GM23338 (cell line): ENCODE measurements around the gene MTARC2. TPM values are rescaled to one million over a fixed set of nuclear protein-coding genes. Genes with fewer than 3 reads are reported as not detected.

ENCODE experiments used
- ATAC-seq: fragments of 200-7000 bp; cut with Tn5 transposase; 3 replicates; pipeline ENCODE4 v1.9.1; 2020
- DNase-seq: peaks from one replicate; pipeline ENCODE4 v3.0.0-alpha.2; 2015; ENCODE audit warnings: low spot score
- H2AFZ ChIP-seq: fragments of 200-600 bp; sonication (generic); 2 replicates; pipeline ENCODE4 v1.8.0; 2016; ENCODE audit warnings: antibody characterized with exemption, mild to moderate bottlenecking, moderate library complexity
- H3F3A ChIP-seq: fragments of 200-600 bp; sonication (generic); replicated peaks from 2 replicates; pipeline ENCODE4 v1.8.0; 2017; ENCODE audit warnings: antibody characterized with exemption, mixed run types, low read depth
- H3K27ac ChIP-seq: fragments of 200-600 bp; sonication (generic); 2 replicates; pipeline ENCODE4 v1.6.1; 2016; ENCODE audit warnings: low read depth
- H3K27me3 ChIP-seq: fragments of 200-600 bp; sonication (generic); 2 replicates; pipeline ENCODE4 v1.8.0; 2016; ENCODE audit warnings: mild to moderate bottlenecking, mixed run types, moderate library complexity; ENCODE audit not compliant: insufficient read depth
- H3K36me3 ChIP-seq: fragments of 200-600 bp; sonication (generic); 2 replicates; pipeline ENCODE4 v1.8.0; 2016; ENCODE audit warnings: mild to moderate bottlenecking; ENCODE audit not compliant: insufficient read depth
- H3K4me1 ChIP-seq: fragments of 200-600 bp; sonication (generic); 2 replicates; pipeline ENCODE4 v1.8.0; 2016; ENCODE audit warnings: mild to moderate bottlenecking, moderate library complexity; ENCODE audit not compliant: insufficient read depth
- H3K4me2 ChIP-seq: fragments of 200-600 bp; sonication (generic); 2 replicates; pipeline ENCODE4 v1.7.1; 2017; ENCODE audit warnings: mixed run types
- H3K4me3 ChIP-seq: fragments of 200-600 bp; sonication (generic); 2 replicates; pipeline ENCODE4 v1.6.1; 2016; ENCODE audit warnings: mixed run types
- H3K79me2 ChIP-seq: fragments of 200-600 bp; sonication (generic); replicated peaks from 2 replicates; pipeline ENCODE4 v1.8.0; 2017; ENCODE audit warnings: mild to moderate bottlenecking; ENCODE audit not compliant: insufficient read depth
- H3K9me2 ChIP-seq: fragments of 200-600 bp; sonication (generic); 2 replicates; pipeline ENCODE4 v1.8.0; 2017; ENCODE audit not compliant: insufficient read depth
- H4K20me1 ChIP-seq: fragments of 200-600 bp; sonication (generic); replicated peaks from 2 replicates; pipeline ENCODE4 v1.8.0; 2017; ENCODE audit warnings: mild to moderate bottlenecking; ENCODE audit not compliant: insufficient read depth
- H3K27ac Mint-ChIP-seq: 2 replicates; pipeline ENCODE4 v1.8.0; 2020; ENCODE audit warnings: inconsistent platforms, mild to moderate bottlenecking, moderate library complexity, mixed read lengths
- H3K27me3 Mint-ChIP-seq: 3 replicates; pipeline ENCODE4 v1.8.0; 2022; ENCODE audit warnings: low read depth, mild to moderate bottlenecking, moderate library complexity, mixed read lengths, inconsistent platforms; ENCODE audit not compliant: insufficient read depth, poor library complexity
- H3K36me3 Mint-ChIP-seq: 3 replicates; pipeline ENCODE4 v1.8.0; 2021; ENCODE audit warnings: low read depth, mild to moderate bottlenecking, inconsistent platforms, moderate library complexity, mixed read lengths
- H3K4me1 Mint-ChIP-seq: 3 replicates; pipeline ENCODE4 v1.8.0; 2020; ENCODE audit warnings: mild to moderate bottlenecking, inconsistent platforms, mixed read lengths
- H3K4me3 Mint-ChIP-seq: 3 replicates; pipeline ENCODE4 v1.8.0; 2021; ENCODE audit warnings: moderate library complexity, mild to moderate bottlenecking, inconsistent platforms, mixed read lengths
- H3K9me3 Mint-ChIP-seq: 3 replicates; pipeline ENCODE4 v1.8.0; 2020; ENCODE audit warnings: moderate library complexity, mild to moderate bottlenecking, inconsistent platforms, mixed read lengths
- CREB1 ChIP-seq: fragments of 250-450 bp; sonication (Bioruptor Pico); IDR thresholded peaks from 2 replicates; pipeline ENCODE4 v1.5.0; 2020; ENCODE audit warnings: low read depth, mild to moderate bottlenecking, moderate library complexity
- ETS1 ChIP-seq: IDR thresholded peaks from 2 replicates; pipeline ENCODE4 v1.6.1; 2016; ENCODE audit warnings: antibody characterized with exemption
- EZH2 ChIP-seq: fragments of 200-600 bp; sonication (generic); IDR thresholded peaks from one replicate; pipeline ENCODE4 v1.8.0; 2017; ENCODE audit warnings: antibody characterized with exemption, mild to moderate bottlenecking, low read depth; ENCODE audit not compliant: unreplicated experiment
- EZH2phosphoT487 ChIP-seq: fragments of 200-600 bp; sonication (generic); IDR thresholded peaks from one replicate; pipeline ENCODE4 v1.8.1; 2018; ENCODE audit warnings: antibody characterized with exemption; ENCODE audit not compliant: unreplicated experiment
- JUNB ChIP-seq: IDR thresholded peaks from one replicate; pipeline ENCODE4 v1.6.1; 2016; ENCODE audit warnings: antibody characterized with exemption; ENCODE audit not compliant: unreplicated experiment
- NANOG ChIP-seq: IDR thresholded peaks from 2 replicates; pipeline ENCODE4 v1.6.1; 2016; ENCODE audit warnings: antibody characterized with exemption, borderline replicate concordance
- POLR2AphosphoS5 ChIP-seq: IDR thresholded peaks from 2 replicates; pipeline ENCODE4 v1.6.1; 2016; ENCODE audit warnings: antibody characterized with exemption, low read depth
- STAT1 ChIP-seq: IDR thresholded peaks from one replicate; pipeline ENCODE4 v1.6.1; 2016; ENCODE audit warnings: antibody characterized with exemption; ENCODE audit not compliant: unreplicated experiment
- ZNF114 ChIP-seq: fragments of 250-450 bp; sonication (Bioruptor Pico); IDR thresholded peaks from 2 replicates; pipeline ENCODE4 v1.5.0; 2020; ENCODE audit warnings: mild to moderate bottlenecking, moderate library complexity
- ZNF331 ChIP-seq: fragments of 250-450 bp; sonication (Bioruptor Pico); IDR thresholded peaks from 2 replicates; pipeline ENCODE4 v1.5.0; 2020; ENCODE audit warnings: low read depth, mild to moderate bottlenecking, moderate library complexity
- polyA plus RNA-seq: library from polyadenylated mRNA; unstranded; fragments of >200 nt; fragmentation: Nextera tagmentation; extraction: Ambion mirVana; gene quantifications from 2 replicates; pipeline ENCODE4 v1.2.1, GENCODE V29; 2016
- total RNA-seq: library from RNA; depleted of rRNA; stranded (reverse); fragments of >200 nt; shearing (Covaris generic); gene quantifications from 2 replicates; pipeline ENCODE4 v1.2.3, GENCODE V29; 2014
- TF ChIP-seq, protein P1 (sequence below), 2 experiments: fragments of 200-600 bp in 1 of 2; sonication (generic) in 1 of 2; conservative IDR thresholded peaks; 2 replicates each; pipeline versions ENCODE4 v1.5.1 to v1.6.1; 2016 to 2017; ENCODE audit warnings: antibody characterized with exemption in 2 of 2, low read depth in 2 of 2, mild to moderate bottlenecking in 2 of 2, moderate library complexity in 1 of 2
- TF ChIP-seq, protein P2 (sequence below): IDR thresholded peaks from one replicate; pipeline ENCODE4 v1.6.1; 2018; ENCODE audit warnings: antibody characterized with exemption; ENCODE audit not compliant: unreplicated experiment
- TF ChIP-seq, protein P3 (sequence below): fragments of 250-450 bp; sonication (Bioruptor Pico); IDR thresholded peaks from 2 replicates; pipeline ENCODE4 v1.5.0; 2020; ENCODE audit warnings: mild to moderate bottlenecking, moderate library complexity

Gene MTARC2
- total and polyA plus RNA-seq, 2 experiments from 2014 or later: 4.1 to 8.0 TPM

DNA sequence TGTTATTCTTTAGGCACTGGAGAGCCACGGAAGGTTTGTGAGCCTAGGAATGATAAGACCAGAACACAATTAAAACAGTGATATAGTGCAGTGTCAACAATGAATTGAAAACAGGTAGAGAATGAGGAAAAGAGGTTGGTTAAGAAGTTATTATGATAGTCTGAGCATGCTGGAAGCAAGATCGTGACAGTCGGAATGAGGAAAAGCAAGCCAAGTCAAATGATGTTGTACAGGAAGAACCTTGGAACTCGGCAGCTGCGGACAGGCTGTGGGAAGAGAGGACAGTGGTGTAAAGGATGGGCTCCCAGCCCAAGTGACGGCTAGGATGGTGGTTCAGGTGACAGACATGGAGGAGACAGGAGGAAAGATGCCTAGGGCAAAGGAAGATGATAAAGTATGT is 64.2 kb downstream of the MTARC2 start:
- no peaks in the 10 kb centered on the region; the same call in 2 of the 3 replicates for H3K9me3 Mint-ChIP-seq
- Histone ChIP-seq H3K9me2 (no peaks in the 10 kb centered on the region), H3K4me2 (no peak overlapping the region), H4K20me1 (no peaks in the 10 kb centered on the region; the same call in 1 of the 2 replicates), H3K27me3 (no peaks in the 10 kb centered on the region), H3K36me3 (peaks cover 7% of the 10 kb centered on the region), H2AFZ (no peak overlapping the region), H3F3A (no peaks in the 10 kb centered on the region), H3K4me3 (no peak overlapping the region), H3K27ac (no peak overlapping the region), H3K4me1 (0 out of 2 replicates have a peak, but pooled peaks cover 3% of the 10 kb centered on the region), H3K79me2 (no peaks in the 10 kb centered on the region)
- TF ChIP-seq JUNB: no peak
- no peak for TF ChIP-seq POLR2AphosphoS5
- no peak for TF ChIP-seq EZH2phosphoT487
- no peak for TF ChIP-seq ETS1
- TF ChIP-seq, protein P1, sequence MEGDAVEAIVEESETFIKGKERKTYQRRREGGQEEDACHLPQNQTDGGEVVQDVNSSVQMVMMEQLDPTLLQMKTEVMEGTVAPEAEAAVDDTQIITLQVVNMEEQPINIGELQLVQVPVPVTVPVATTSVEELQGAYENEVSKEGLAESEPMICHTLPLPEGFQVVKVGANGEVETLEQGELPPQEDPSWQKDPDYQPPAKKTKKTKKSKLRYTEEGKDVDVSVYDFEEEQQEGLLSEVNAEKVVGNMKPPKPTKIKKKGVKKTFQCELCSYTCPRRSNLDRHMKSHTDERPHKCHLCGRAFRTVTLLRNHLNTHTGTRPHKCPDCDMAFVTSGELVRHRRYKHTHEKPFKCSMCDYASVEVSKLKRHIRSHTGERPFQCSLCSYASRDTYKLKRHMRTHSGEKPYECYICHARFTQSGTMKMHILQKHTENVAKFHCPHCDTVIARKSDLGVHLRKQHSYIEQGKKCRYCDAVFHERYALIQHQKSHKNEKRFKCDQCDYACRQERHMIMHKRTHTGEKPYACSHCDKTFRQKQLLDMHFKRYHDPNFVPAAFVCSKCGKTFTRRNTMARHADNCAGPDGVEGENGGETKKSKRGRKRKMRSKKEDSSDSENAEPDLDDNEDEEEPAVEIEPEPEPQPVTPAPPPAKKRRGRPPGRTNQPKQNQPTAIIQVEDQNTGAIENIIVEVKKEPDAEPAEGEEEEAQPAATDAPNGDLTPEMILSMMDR (conservative IDR thresholded peaks at IDR 0.05; ENCODE audit: low read depth in 2 of 2): no peak
- no peak for TF ChIP-seq STAT1
- TF ChIP-seq NANOG: no peak
- no peak for TF ChIP-seq CREB1 (CRISPR knock-in tag)
- no peak for TF ChIP-seq ZNF114 (CRISPR knock-in tag)
- TF ChIP-seq, protein P2, sequence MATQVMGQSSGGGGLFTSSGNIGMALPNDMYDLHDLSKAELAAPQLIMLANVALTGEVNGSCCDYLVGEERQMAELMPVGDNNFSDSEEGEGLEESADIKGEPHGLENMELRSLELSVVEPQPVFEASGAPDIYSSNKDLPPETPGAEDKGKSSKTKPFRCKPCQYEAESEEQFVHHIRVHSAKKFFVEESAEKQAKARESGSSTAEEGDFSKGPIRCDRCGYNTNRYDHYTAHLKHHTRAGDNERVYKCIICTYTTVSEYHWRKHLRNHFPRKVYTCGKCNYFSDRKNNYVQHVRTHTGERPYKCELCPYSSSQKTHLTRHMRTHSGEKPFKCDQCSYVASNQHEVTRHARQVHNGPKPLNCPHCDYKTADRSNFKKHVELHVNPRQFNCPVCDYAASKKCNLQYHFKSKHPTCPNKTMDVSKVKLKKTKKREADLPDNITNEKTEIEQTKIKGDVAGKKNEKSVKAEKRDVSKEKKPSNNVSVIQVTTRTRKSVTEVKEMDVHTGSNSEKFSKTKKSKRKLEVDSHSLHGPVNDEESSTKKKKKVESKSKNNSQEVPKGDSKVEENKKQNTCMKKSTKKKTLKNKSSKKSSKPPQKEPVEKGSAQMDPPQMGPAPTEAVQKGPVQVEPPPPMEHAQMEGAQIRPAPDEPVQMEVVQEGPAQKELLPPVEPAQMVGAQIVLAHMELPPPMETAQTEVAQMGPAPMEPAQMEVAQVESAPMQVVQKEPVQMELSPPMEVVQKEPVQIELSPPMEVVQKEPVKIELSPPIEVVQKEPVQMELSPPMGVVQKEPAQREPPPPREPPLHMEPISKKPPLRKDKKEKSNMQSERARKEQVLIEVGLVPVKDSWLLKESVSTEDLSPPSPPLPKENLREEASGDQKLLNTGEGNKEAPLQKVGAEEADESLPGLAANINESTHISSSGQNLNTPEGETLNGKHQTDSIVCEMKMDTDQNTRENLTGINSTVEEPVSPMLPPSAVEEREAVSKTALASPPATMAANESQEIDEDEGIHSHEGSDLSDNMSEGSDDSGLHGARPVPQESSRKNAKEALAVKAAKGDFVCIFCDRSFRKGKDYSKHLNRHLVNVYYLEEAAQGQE: no peak
- TF ChIP-seq, protein P3, sequence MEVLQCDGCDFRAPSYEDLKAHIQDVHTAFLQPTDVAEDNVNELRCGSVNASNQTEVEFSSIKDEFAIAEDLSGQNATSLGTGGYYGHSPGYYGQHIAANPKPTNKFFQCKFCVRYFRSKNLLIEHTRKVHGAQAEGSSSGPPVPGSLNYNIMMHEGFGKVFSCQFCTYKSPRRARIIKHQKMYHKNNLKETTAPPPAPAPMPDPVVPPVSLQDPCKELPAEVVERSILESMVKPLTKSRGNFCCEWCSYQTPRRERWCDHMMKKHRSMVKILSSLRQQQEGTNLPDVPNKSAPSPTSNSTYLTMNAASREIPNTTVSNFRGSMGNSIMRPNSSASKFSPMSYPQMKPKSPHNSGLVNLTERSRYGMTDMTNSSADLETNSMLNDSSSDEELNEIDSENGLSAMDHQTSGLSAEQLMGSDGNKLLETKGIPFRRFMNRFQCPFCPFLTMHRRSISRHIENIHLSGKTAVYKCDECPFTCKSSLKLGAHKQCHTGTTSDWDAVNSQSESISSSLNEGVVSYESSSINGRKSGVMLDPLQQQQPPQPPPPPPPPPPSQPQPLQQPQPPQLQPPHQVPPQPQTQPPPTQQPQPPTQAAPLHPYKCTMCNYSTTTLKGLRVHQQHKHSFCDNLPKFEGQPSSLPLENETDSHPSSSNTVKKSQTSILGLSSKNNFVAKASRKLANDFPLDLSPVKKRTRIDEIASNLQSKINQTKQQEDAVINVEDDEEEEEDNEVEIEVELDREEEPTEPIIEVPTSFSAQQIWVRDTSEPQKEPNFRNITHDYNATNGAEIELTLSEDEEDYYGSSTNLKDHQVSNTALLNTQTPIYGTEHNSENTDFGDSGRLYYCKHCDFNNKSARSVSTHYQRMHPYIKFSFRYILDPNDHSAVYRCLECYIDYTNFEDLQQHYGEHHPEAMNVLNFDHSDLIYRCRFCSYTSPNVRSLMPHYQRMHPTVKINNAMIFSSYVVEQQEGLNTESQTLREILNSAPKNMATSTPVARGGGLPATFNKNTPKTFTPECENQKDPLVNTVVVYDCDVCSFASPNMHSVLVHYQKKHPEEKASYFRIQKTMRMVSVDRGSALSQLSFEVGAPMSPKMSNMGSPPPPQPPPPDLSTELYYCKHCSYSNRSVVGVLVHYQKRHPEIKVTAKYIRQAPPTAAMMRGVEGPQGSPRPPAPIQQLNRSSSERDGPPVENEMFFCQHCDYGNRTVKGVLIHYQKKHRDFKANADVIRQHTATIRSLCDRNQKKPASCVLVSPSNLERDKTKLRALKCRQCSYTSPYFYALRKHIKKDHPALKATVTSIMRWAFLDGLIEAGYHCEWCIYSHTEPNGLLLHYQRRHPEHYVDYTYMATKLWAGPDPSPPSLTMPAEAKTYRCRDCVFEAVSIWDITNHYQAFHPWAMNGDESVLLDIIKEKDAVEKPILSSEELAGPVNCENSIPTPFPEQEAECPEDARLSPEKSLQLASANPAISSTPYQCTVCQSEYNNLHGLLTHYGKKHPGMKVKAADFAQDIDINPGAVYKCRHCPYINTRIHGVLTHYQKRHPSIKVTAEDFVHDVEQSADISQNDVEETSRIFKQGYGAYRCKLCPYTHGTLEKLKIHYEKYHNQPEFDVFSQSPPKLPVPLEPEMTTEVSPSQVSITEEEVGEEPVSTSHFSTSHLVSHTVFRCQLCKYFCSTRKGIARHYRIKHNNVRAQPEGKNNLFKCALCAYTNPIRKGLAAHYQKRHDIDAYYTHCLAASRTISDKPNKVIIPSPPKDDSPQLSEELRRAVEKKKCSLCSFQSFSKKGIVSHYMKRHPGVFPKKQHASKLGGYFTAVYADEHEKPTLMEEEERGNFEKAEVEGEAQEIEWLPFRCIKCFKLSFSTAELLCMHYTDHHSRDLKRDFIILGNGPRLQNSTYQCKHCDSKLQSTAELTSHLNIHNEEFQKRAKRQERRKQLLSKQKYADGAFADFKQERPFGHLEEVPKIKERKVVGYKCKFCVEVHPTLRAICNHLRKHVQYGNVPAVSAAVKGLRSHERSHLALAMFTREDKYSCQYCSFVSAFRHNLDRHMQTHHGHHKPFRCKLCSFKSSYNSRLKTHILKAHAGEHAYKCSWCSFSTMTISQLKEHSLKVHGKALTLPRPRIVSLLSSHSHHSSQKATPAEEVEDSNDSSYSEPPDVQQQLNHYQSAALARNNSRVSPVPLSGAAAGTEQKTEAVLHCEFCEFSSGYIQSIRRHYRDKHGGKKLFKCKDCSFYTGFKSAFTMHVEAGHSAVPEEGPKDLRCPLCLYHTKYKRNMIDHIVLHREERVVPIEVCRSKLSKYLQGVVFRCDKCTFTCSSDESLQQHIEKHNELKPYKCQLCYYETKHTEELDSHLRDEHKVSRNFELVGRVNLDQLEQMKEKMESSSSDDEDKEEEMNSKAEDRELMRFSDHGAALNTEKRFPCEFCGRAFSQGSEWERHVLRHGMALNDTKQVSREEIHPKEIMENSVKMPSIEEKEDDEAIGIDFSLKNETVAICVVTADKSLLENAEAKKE (CRISPR knock-in tag): no peak
- no peak for TF ChIP-seq EZH2
- no peak for TF ChIP-seq ZNF331 (CRISPR knock-in tag)
- no peak overlapping the region for H3K4me3 Mint-ChIP-seq
- H3K36me3 Mint-ChIP-seq: peaks cover 60% of the 10 kb centered on the region
- ATAC-seq: no peak
- DNase-seq: no peak
- H3K27me3 Mint-ChIP-seq: peaks cover 11% of the 10 kb centered on the region
- H3K27ac Mint-ChIP-seq: no peak overlapping the region
- H3K4me1 Mint-ChIP-seq: peaks cover 14% of the 10 kb centered on the region; the same call in 2 of the 3 replicates
